Inflammatory macrophage (primary cell): ENCODE measurements around the gene KCNQ5.

Experiments
- DNase-seq, 2 donors: peaks; one replicate each; pipeline ENCODE4 v3.0.0-alpha.2; 2020 to 2022

KCNQ5 gene

DNA sequence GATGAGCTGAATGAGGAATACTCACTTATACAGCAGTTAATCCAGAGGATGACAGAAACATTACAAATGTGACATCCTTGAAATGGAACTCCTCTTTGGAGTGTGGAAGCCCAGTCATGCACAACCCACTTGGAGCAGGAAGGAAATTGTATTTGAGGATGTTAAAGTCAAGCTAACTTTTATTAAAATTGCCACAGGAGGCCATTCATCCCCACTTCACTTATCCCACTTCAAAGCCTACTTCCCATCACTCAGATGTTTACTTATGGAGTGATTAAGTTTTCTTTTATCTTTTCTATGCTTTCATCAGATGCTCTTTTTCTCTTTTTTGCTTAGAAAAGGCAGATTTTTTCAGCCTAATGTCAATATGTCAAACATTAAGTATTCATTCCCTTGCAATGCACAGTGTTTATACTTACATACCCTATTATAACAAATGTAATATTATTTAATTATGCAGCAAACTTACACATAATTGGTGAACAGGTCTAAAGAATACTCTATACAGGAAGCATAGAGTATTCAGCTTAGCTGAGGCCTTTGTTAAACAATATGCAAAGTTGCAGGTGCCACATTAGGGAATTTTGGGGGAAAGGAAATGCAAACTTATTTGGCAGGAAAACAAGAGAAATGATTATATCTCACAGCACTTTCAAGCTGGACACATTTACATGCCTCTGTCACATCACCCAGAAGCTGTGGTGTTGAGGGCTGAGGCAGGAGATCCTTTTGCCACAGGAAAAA, 454.5 kb downstream of the KCNQ5 start:
- no peak for DNase-seq

DNA sequence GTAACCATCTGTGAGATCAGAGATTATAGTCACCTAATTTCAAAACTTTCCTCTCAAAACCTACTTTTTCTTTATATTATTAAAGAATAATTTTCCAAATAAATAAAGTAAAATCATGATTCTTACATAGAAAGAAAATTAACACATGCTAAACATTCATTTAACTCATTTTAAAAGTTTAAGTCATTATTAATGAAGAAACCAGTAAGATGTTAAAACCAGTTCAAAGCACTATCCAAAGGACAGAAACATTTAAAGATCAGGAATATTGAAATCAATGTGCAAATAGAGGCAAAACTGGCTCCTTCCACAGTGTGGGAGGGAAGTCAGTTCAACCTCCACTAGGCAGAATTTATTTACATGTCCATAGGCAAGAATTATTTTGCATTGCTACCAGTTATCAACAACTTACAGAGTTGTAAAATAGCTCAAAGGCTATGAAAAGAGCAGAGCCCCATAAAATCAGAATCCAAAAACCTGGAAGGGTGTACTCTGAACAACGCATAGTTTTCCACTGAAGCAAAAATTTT, 456.5 kb downstream of the KCNQ5 start:
- no peak for DNase-seq

DNA sequence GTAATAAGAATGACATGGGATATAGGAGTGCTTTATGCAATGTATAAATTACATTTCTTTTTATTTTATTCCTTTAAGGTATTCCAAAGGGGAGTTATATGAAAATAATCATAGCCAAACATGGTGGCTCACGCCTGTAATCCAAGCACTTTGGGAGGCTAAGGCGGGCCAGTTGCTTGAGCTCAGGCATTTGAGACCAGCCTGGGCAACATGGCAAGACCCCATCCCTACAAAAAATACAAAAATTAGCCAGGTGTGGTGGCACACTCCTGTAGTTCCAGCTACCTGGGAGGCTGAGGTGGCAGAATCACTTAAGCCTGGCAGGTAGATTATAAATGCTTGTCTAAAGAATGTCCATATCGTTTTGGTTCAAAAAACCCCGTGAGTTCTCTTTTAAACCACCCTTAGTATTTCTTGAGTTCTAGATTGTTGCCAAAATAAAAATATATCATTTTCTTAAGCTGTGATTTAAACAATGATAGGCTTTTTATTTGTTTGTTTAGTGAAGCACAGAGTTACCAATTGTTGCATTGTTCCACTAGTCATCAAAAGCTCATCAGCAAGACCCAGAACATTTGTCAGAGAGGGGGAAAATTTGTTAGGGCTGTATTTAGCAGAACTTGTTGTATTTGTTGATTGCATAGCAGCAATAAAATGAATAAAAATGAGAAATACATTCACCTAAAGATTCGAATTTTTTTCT, 457.2 kb downstream of the KCNQ5 start:
- no peak for DNase-seq

DNA sequence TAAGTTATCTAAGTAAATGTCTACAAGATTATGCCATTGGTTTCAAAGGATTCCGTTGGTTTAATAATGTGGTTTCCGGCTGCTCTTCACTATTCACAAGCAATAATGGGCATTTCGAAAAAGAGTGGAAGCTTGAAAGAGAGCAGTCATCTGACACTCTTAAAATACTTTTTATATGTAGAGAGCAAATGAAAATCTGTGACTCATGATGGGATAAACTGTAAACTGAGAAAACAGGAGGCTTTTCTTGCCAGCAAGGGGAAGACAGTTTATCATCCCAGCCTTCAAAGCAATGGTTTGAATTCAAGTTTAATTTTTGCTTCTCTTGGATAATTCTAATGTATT, 457.7 kb downstream of the KCNQ5 start:
- DNase-seq: no peak

GRCh38 chr6:73079978-73080377, 458.1 kb downstream of the KCNQ5 start:
- DNase-seq: no peak

- DNase-seq: no peak
Measured at GRCh38 chr6:73081955-73082354, 460.1 kb downstream of the KCNQ5 start.

- DNase-seq: no peak
Measured at GRCh38 chr6:73083886-73084285, 462.0 kb downstream of the KCNQ5 start.

GRCh38 chr6:73085443-73085871, 463.6 kb downstream of the KCNQ5 start:
- DNase-seq: no peak

GRCh38 chr6:73086726-73087125, 464.9 kb downstream of the KCNQ5 start:
- no peak for DNase-seq

DNA sequence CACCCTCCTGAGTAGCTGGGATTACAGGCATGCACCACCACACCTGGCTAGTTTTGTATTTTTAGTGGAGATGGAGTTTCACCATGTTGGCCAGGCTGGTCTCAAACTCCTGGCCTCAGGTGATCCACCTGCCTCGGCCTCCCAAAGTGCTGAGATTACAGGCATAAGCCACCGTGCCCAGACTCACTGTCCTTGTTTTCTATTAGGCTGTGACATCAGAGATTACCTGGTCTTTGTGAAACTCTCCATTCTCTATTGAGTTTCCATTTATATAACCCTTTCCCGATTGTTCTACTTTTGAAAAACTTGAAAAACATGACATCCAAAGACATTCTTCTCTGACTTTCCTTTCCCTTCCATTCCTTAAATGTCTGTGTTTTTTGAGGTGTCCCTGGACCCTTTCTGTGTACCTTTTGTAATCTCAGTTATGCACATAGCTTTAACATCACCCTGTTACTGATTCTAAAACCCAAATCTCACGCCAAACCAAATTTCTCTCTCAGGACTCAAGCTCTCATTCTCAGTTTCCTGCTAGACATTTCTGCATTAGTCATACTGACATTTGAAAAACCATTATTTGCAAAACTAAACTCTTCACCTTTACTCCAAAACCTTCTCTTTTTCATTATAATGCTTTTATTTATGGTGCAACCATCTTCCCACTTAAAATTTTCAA, 466.4 kb downstream of the KCNQ5 start:
- DNase-seq: no peak

GRCh38 chr6:73104921-73105320, 483.1 kb downstream of the KCNQ5 start:
- DNase-seq: no peak

DNA sequence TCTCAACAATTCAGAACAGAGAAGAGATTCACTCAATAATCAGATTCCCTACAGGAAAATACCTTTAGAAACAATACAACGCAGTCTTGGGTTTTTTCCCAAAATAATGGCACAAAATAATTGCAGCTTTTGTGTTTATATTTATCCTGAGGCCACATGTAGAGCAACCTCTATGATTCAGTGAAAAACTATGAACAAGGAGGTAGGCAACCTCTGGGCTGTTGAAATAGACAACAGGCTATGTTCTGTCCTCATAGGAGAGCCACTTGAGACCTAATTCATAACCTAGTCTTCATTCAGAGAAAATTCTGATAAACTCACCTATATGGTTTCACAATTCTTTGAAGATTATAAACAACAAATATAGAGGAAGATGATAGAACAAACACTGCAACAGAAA, 485.2 kb downstream of the KCNQ5 start:
- DNase-seq: no peak

- no peak for DNase-seq
Measured at GRCh38 chr6:73108949-73109348, 487.1 kb downstream of the KCNQ5 start.

DNA sequence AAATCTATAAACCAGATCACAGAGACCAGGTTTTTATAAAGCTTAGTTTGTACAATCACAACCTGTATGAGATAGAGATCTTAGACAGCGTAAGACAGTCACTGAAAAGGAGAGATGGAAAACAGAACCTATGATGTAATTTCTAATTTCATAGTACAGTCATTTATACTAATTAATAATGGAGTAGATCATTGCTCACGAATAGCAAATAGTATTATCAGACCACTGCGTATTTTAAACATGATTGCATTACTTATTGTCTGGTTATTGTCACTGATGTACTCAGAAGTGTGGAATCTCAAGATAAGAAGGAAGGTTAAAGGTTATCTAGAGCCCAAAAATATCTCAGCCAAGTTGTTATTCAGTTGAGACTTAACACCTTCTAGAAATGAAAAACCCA, 487.8 kb downstream of the KCNQ5 start:
- no peak for DNase-seq

DNA sequence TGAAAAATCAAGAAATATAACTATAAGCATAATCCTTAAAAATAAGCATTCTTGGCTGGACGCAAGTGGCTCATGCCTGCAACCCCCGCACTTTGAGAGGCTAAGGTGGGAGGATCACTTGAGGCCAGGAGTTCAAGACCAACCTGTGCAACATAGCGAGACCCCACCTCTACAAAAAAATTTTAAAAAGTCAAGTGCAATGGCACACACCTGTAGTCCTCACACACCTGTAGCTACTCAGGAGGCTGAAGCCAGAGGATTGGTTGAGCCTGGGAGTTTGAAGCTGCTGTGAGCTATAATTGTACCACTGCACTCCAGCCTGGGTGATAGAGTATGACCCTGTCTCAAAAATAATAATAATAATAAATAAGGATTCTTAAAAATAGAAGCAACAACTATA, 494.5 kb downstream of the KCNQ5 start:
- DNase-seq: no peak

DNA sequence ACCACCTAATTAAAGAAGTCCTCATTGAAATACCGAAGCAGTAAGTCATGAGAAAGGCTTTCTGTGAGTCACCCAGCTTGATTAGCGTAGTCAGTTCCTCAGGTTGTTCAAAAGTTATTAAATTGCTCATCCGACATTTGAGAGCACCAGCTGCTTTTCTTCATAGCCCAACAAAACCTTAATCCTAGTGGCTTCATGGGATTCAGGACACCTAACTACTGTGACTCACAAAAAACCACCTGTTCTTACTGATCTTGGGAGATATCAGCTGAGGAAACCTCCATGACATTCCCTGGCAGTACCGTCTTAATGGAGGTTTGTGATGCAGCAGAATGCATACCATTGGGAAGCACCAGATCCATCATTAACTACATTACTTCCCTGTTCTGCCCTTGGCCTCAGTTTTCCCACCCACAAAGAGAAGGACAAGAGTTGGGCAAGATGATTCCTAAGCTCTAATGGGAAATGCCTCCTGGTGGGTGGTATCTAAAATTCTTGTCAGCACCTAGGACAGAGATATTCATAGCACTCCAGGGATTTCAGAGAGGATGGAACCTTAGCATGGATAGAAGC, 499.6 kb downstream of the KCNQ5 start:
- DNase-seq: no peak

DNA sequence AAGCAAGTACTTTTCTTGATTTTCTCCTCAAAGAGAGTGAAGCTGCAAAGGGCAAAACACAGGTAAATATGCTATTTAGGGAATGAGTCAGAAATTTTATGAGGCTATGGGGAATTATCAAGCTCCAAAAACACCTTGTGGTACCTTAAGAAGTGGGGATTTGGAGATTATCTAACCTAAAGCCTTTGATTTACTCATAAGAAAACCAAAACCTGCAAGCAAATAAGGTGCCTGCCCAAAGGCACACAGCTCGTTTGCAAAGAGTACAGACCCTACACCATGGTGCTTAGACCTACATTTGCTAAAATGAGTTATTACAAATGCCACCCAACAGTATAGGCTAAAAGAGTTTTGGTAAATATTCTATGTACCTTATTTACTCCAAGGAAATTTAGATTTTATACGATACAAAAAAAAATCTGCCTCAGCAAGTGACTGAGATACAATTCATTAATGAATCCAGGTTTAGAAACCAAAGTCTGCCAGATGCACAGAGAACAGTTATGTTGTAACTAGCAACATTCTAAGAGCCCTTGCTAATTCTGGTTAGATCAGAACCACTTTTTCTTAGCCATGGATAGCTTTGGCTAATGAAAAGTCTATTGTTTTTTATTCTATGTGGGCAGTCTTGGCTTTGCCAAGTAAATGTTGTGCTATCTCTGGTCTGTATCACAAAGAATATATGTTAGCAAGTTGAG, 501.9 kb downstream of the KCNQ5 start:
- no peak for DNase-seq

GRCh38 chr6:73129653-73130443, 508.0 kb downstream of the KCNQ5 start:
- DNase-seq: peak; percentile 76 to 81

- DNase-seq: no peak
Measured at GRCh38 chr6:73131706-73132105, 509.8 kb downstream of the KCNQ5 start.

- no peak for DNase-seq
Measured at GRCh38 chr6:73134588-73134987, 512.7 kb downstream of the KCNQ5 start.

DNA sequence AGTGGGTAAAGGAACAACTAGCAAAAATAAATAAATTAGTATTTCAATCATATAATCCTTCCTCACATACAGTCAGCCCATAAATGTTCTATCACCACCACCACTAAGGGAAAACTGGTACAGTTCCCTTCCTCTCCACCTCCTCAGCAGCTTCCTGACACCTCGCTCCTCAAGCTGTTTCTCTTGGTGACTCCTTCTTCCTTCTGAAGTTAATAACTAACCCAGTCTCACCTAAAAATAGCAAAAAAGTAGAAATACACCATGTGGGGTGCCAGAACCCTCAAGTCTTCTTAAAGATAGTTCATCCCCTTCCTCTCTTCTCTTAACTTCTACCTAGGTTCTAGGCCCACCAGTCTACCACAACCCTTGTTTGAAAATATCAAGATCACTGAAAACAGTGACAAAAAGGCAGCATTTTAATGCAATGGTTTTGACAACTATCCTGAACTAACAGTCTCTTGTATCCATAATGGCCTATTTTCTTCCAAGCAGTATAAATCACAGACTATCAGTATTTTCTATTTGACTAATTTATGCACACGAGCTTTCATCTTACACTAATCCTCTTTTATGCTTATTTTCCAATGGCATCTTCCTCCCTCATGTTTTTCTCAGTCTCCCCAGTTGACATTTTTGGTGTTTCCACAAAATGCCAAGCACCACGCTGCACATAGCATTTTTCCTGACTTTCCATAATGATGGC, 518.0 kb downstream of the KCNQ5 start:
- DNase-seq: no peak
